Osteoblast (primary cell): Measurements from ENCODE around the gene LRRC72. TPM values are rescaled to one million over a fixed set of nuclear protein-coding genes. Genes with fewer than 3 reads are reported as not detected.

Experiments
- DNase-seq: peaks from one replicate; pipeline ENCODE4 v3.0.0; 2011; ENCODE audit warnings: low spot score, mixed read lengths; ENCODE audit not compliant: insufficient read length; ENCODE audit errors: missing footprints
- H2AFZ ChIP-seq: 2 replicates; pipeline ENCODE4 v1.6.0; 2011; ENCODE audit warnings: mild to moderate bottlenecking, low read length
- H3K27ac ChIP-seq: 2 replicates; pipeline ENCODE4 v1.5.1; 2011; ENCODE audit warnings: mild to moderate bottlenecking, low read depth, low read length, moderate library complexity
- H3K27me3 ChIP-seq: 2 replicates; pipeline ENCODE4 v1.6.0; 2012; ENCODE audit warnings: mild to moderate bottlenecking, control low read depth, inconsistent platforms, low read length, moderate library complexity; ENCODE audit not compliant: insufficient read depth
- H3K36me3 ChIP-seq: 2 replicates; pipeline ENCODE4 v1.5.1; 2011; ENCODE audit warnings: mild to moderate bottlenecking, low read length, control low read depth, moderate library complexity; ENCODE audit not compliant: insufficient read depth
- H3K4me1 ChIP-seq: 2 replicates; pipeline ENCODE4 v1.5.1; 2011; ENCODE audit warnings: mild to moderate bottlenecking, low read length, control low read depth, moderate library complexity; ENCODE audit not compliant: insufficient read depth
- H3K4me2 ChIP-seq: 2 replicates; pipeline ENCODE4 v1.6.0; 2011; ENCODE audit warnings: mild to moderate bottlenecking, low read length; ENCODE audit not compliant: insufficient read depth
- H3K4me3 ChIP-seq: fragments of 200-600 bp; sonication (generic); 3 replicates; pipeline ENCODE4 v1.5.1; 2012; ENCODE audit warnings: mild to moderate bottlenecking, low read length, inconsistent platforms; ENCODE audit not compliant: insufficient read depth
- H3K79me2 ChIP-seq: 2 replicates; pipeline ENCODE4 v1.6.0; 2012; ENCODE audit warnings: mild to moderate bottlenecking, low read length, control low read depth, inconsistent platforms; ENCODE audit not compliant: insufficient read depth
- H3K9me3 ChIP-seq: 2 replicates; pipeline ENCODE4 v1.5.1; 2011; ENCODE audit warnings: low read depth, low read length, control low read depth
- H4K20me1 ChIP-seq: 2 replicates; pipeline ENCODE4 v1.6.0; 2012; ENCODE audit warnings: mild to moderate bottlenecking, low read length, control low read depth; ENCODE audit not compliant: insufficient read depth
- CTCF ChIP-seq: IDR thresholded peaks from 2 replicates; pipeline ENCODE4 v1.5.1; 2011; ENCODE audit warnings: mild to moderate bottlenecking, low read depth, low read length, moderate library complexity; ENCODE audit errors: extremely low read depth
- total RNA-seq: library from RNA; depleted of rRNA; stranded (reverse); fragments of >200 nt; gene quantifications from 2 replicates; pipeline ENCODE4 v1.2.3, GENCODE V29; 2012

Gene LRRC72
- not detected in 2 replicates for total RNA-seq

- Histone ChIP-seq H3K9me3 (no peaks in the 10 kb centered on the region), H3K4me2 (no peak within 1 kb of the TSS), H4K20me1 (no peaks in the 10 kb centered on the region), H3K36me3 (no peaks in the 10 kb centered on the region), H3K27me3 (no peaks in the 10 kb centered on the region), H3K27ac (no peak within 1 kb of the TSS), H3K79me2 (no peaks in the 10 kb centered on the region), H2AFZ (no peak within 1 kb of the TSS), H3K4me1 (no peaks in the 10 kb centered on the region), H3K4me3 (no peak within 1 kb of the TSS)
- no peak for DNase-seq
- no peak for TF ChIP-seq CTCF
Observed at GRCh38 chr7:16526742-16527540, at the start of gene LRRC72. Gene LRRC72 (plus strand): TSS chr7:16526825. CDS start chr7:16526953, 128 bp downstream.

GRCh38 chr7:16479161-16479560 is 47.5 kb upstream of the LRRC72 start:
- Histone ChIP-seq H3K79me2 (no peaks in the 10 kb centered on the region), H3K36me3 (no peaks in the 10 kb centered on the region), H3K4me2 (no peak overlapping the region), H2AFZ (no peak overlapping the region), H3K9me3 (no peaks in the 10 kb centered on the region), H3K27ac (no peak overlapping the region), H3K27me3 (no peaks in the 10 kb centered on the region), H4K20me1 (no peaks in the 10 kb centered on the region), H3K4me1 (no peaks in the 10 kb centered on the region), H3K4me3 (no peak overlapping the region)
- TF ChIP-seq CTCF, result no peak
- DNase-seq, result peak; percentile 11

- DNase-seq, result no peak
- H2AFZ ChIP-seq, result no peak overlapping the region
- no peaks in the 10 kb centered on the region for H3K4me1 ChIP-seq
- H3K4me3 ChIP-seq, result no peak overlapping the region
- H3K79me2 ChIP-seq, result no peaks in the 10 kb centered on the region
- no peak overlapping the region for H3K4me2 ChIP-seq
- H3K27me3 ChIP-seq, result no peaks in the 10 kb centered on the region
- H4K20me1 ChIP-seq, result no peaks in the 10 kb centered on the region
- H3K36me3 ChIP-seq, result no peaks in the 10 kb centered on the region
- no peak overlapping the region for H3K27ac ChIP-seq
- TF ChIP-seq CTCF, result no peak
- H3K9me3 ChIP-seq, result no peaks in the 10 kb centered on the region
Observed at GRCh38 chr7:16479591-16479990, 47.0 kb upstream of the LRRC72 start.

GRCh38 chr7:16484453-16485158 is 42.0 kb upstream of the LRRC72 start:
- Histone ChIP-seq H3K79me2 (no peaks in the 10 kb centered on the region), H3K9me3 (no peaks in the 10 kb centered on the region), H4K20me1 (no peaks in the 10 kb centered on the region), H3K36me3 (no peaks in the 10 kb centered on the region), H3K4me2 (no peak overlapping the region), H3K27ac (no peak overlapping the region), H3K27me3 (no peaks in the 10 kb centered on the region), H3K4me1 (no peaks in the 10 kb centered on the region), H2AFZ (no peak overlapping the region), H3K4me3 (no peak overlapping the region)
- DNase-seq, result no peak
- no peak for TF ChIP-seq CTCF
